ENCODE measurements around the gene ANKRD29.

- TF ChIP-seq CTCF (IDR thresholded peaks at IDR 0.05), result no peak
- TF ChIP-seq POLR2A (IDR thresholded peaks at IDR 0.05), result no peak
Measured at GRCh38 chr18:23568281-23569138, 94.2 kb downstream of the ANKRD29 start.

Measured in adrenal gland (tissue), 5 donors.